Loucy (cell line): ENCODE results near the gene FSTL4.

Source experiments
- H2AFZ ChIP-seq: fragments of 200-600 bp; sonication (generic); 2 replicates; pipeline ENCODE4 v1.6.0; 2016; ENCODE audit warnings: antibody characterized with exemption, mild to moderate bottlenecking, low read length, moderate library complexity
- H3F3A ChIP-seq: fragments of 200-600 bp; 2 replicates; pipeline ENCODE4 v1.6.0; 2016; ENCODE audit warnings: antibody characterized with exemption, low read depth, mild to moderate bottlenecking
- H3K27me3 ChIP-seq: fragments of 200-600 bp; sonication (generic); 2 replicates; pipeline ENCODE4 v1.6.1; 2014; ENCODE audit warnings: low read length, mild to moderate bottlenecking; ENCODE audit not compliant: insufficient read depth, poor library complexity, severe bottlenecking
- H3K36me3 ChIP-seq: fragments of 200-600 bp; sonication (generic); 2 replicates; pipeline ENCODE4 v1.6.1; 2016; ENCODE audit warnings: low read length; ENCODE audit not compliant: insufficient read depth
- H3K4me1 ChIP-seq: fragments of 200-600 bp; sonication (generic); 2 replicates; pipeline ENCODE4 v1.5.1; 2014; ENCODE audit warnings: low read length, mild to moderate bottlenecking; ENCODE audit not compliant: insufficient read depth, poor library complexity, severe bottlenecking
- H3K4me2 ChIP-seq: fragments of 200-600 bp; sonication (generic); 2 replicates; pipeline ENCODE4 v1.6.0; 2014; ENCODE audit warnings: antibody characterized with exemption, low read length, low read depth, mild to moderate bottlenecking; ENCODE audit not compliant: poor library complexity, severe bottlenecking
- H3K4me3 ChIP-seq: fragments of 200-600 bp; sonication (generic); 2 replicates; pipeline ENCODE4 v1.5.1; 2014; ENCODE audit warnings: low read length, mild to moderate bottlenecking, mixed read lengths; ENCODE audit not compliant: poor library complexity, severe bottlenecking
- H3K79me2 ChIP-seq: fragments of 200-600 bp; sonication (generic); 2 replicates; pipeline ENCODE4 v1.6.1; 2014; ENCODE audit warnings: low read length; ENCODE audit not compliant: insufficient read depth
- H3K9ac ChIP-seq: fragments of 200-600 bp; sonication (generic); 2 replicates; pipeline ENCODE4 v1.6.0; 2014; ENCODE audit warnings: mild to moderate bottlenecking, low read depth, low read length, moderate library complexity; ENCODE audit not compliant: poor library complexity, severe bottlenecking
- H3K9me2 ChIP-seq: fragments of 200-600 bp; sonication (generic); replicated peaks from 2 replicates; pipeline ENCODE4 v1.6.1; 2016; ENCODE audit warnings: low read depth, low read length, mixed read lengths
- H3K9me3 ChIP-seq: fragments of 200-600 bp; sonication (generic); 2 replicates; pipeline ENCODE4 v1.6.1; 2014; ENCODE audit warnings: mild to moderate bottlenecking, antibody characterized with exemption, low read length, low read depth; ENCODE audit not compliant: insufficient read depth
- H4K20me1 ChIP-seq: fragments of 200-600 bp; sonication (generic); 2 replicates; pipeline ENCODE4 v1.6.0; 2014; ENCODE audit warnings: antibody characterized with exemption, low read length, mild to moderate bottlenecking; ENCODE audit not compliant: insufficient read depth, poor library complexity, severe bottlenecking
- CTCF ChIP-seq: fragments of 200-600 bp; sonication (generic); conservative IDR thresholded peaks from 2 replicates; pipeline ENCODE4 v1.5.1; 2014; ENCODE audit warnings: mild to moderate bottlenecking, antibody characterized with exemption, low read length
- EZH2phosphoT487 ChIP-seq: fragments of 200-600 bp; IDR thresholded peaks from 2 replicates; pipeline ENCODE4 v1.6.1; 2018; ENCODE audit warnings: antibody characterized with exemption, mild to moderate bottlenecking, moderate library complexity, borderline replicate concordance

The FSTL4 gene

GRCh38 chr5:133326361-133326760, 286.0 kb downstream of the FSTL4 start:
- H3K9ac ChIP-seq: no peak overlapping the region
- no peak overlapping the region for H3K4me2 ChIP-seq
- H3K27me3 ChIP-seq: no peaks in the 10 kb centered on the region
- no peaks in the 10 kb centered on the region for H4K20me1 ChIP-seq
- H3F3A ChIP-seq: no peaks in the 10 kb centered on the region
- H3K4me3 ChIP-seq: no peak overlapping the region
- H3K9me2 ChIP-seq: no peaks in the 10 kb centered on the region
- no peak overlapping the region for H2AFZ ChIP-seq
- H3K36me3 ChIP-seq: no peaks in the 10 kb centered on the region
- TF ChIP-seq EZH2phosphoT487 (no peak), CTCF (no peak)
- H3K79me2 ChIP-seq: no peaks in the 10 kb centered on the region
- H3K9me3 ChIP-seq: no peaks in the 10 kb centered on the region
- no peaks in the 10 kb centered on the region for H3K4me1 ChIP-seq

DNA sequence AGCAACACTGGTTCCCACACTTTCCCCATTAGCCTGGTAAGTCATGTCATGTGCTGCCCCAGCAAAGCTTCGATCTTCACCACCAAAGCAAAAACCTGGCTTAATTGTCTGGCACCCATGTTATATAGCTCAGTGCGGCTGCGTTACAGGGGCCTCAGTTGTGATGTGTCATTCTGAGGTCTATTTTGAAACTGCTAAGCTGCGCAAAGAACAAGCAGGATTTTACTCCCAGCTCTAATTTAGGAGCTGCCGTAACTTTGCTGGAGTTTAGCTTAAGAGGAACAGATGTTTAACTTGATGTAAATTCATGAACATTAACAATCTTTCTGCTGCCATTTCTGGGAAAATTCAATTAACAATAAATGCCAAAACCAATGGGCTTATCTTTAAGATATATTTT, 286.5 kb downstream of the FSTL4 start:
- no peak overlapping the region for H2AFZ ChIP-seq
- no peaks in the 10 kb centered on the region for H3K9me2 ChIP-seq
- no peaks in the 10 kb centered on the region for H3K9me3 ChIP-seq
- H3K79me2 ChIP-seq: no peaks in the 10 kb centered on the region
- no peaks in the 10 kb centered on the region for H3K27me3 ChIP-seq
- H3K4me1 ChIP-seq: no peaks in the 10 kb centered on the region
- TF ChIP-seq CTCF: no peak
- TF ChIP-seq EZH2phosphoT487: no peak
- H3K9ac ChIP-seq: no peak overlapping the region
- no peaks in the 10 kb centered on the region for H3F3A ChIP-seq
- no peaks in the 10 kb centered on the region for H4K20me1 ChIP-seq
- H3K36me3 ChIP-seq: no peaks in the 10 kb centered on the region
- H3K4me3 ChIP-seq: no peak overlapping the region
- H3K4me2 ChIP-seq: no peak overlapping the region

DNA sequence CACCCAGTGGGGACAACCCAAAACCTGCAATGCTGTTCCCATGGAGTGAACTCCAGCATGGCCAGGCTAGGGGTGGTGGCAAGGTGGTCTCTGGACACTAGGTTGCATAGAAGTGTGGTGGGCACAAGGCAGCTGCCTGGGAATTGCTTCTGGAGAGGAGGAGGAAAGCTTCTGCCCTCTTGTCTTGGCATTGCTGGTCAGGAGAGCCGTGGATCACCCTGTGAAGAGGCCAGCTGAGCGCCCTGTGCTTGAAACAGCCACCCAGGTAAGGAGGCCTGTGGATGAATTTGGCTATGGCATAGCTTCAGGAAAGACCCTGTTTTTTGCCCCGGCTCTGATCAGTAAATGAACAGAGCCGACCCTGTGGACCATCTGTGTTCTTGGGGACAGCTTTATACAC, 287.4 kb downstream of the FSTL4 start:
- no peaks in the 10 kb centered on the region for H3F3A ChIP-seq
- no peak overlapping the region for H3K4me2 ChIP-seq
- no peak overlapping the region for H3K4me3 ChIP-seq
- no peaks in the 10 kb centered on the region for H3K9me3 ChIP-seq
- H3K9ac ChIP-seq: no peak overlapping the region
- TF ChIP-seq EZH2phosphoT487 (no peak), CTCF (no peak)
- no peaks in the 10 kb centered on the region for H4K20me1 ChIP-seq
- H3K9me2 ChIP-seq: no peaks in the 10 kb centered on the region
- H3K27me3 ChIP-seq: no peaks in the 10 kb centered on the region
- no peaks in the 10 kb centered on the region for H3K79me2 ChIP-seq
- H3K4me1 ChIP-seq: no peaks in the 10 kb centered on the region
- no peaks in the 10 kb centered on the region for H3K36me3 ChIP-seq
- no peak overlapping the region for H2AFZ ChIP-seq
